Left ventricle myocardium inferior (tissue), 1 donor: ENCODE results near the gene KIF11. TPM values are rescaled to one million over a fixed set of nuclear protein-coding genes. Genes with fewer than 3 reads are reported as not detected.
A peak's percentile ranks its signal among the peaks of the same experiment; 100 is the strongest.

Experiments
- DNase-seq: peaks from one replicate; pipeline ENCODE4 v3.0.0-alpha.2; 2020
- H3K27ac ChIP-seq: fragments of 200-600 bp; replicated peaks from 2 replicates; pipeline ENCODE4 v1.8.0; 2021
- H3K27me3 ChIP-seq: fragments of 200-600 bp; 2 replicates; pipeline ENCODE4 v1.8.0; 2021; ENCODE audit warnings: low read depth
- H3K36me3 ChIP-seq: fragments of 200-600 bp; 2 replicates; pipeline ENCODE4 v1.8.0; 2021
- H3K4me1 ChIP-seq: fragments of 200-600 bp; 2 replicates; pipeline ENCODE4 v1.8.0; 2021
- H3K4me3 ChIP-seq: fragments of 200-600 bp; 2 replicates; pipeline ENCODE4 v1.8.0; 2021; ENCODE audit warnings: mild to moderate bottlenecking, moderate library complexity
- H3K9me3 ChIP-seq: fragments of 200-600 bp; replicated peaks from 2 replicates; pipeline ENCODE4 v1.8.0; 2021
- CTCF ChIP-seq: fragments of 200-600 bp; IDR thresholded peaks from 2 replicates; pipeline ENCODE4 v1.8.0; 2021; ENCODE audit warnings: antibody characterized with exemption, mild to moderate bottlenecking, borderline replicate concordance
- intact Hi-C: fragments of 100-400 bp; cut with micrococcal nuclease; formaldehyde crosslinking; loops from one replicate; pipeline ENCODE4 v1.11.0; 2022
- total RNA-seq: library from RNA; stranded (reverse); fragmentation: NEBNext Ultra II Directional; extraction: Animal tissue kit (Norgen Biotek cat#: 25700); gene quantifications from one replicate; pipeline ENCODE4 v1.2.1, GENCODE V29; 2021
- donor health status: DM: no; HTN: yes; CAD: no; lungs with severe emphysema.

KIF11 gene
- total RNA-seq, 1 donor from 2014 or later: 0.96 TPM

DNA sequence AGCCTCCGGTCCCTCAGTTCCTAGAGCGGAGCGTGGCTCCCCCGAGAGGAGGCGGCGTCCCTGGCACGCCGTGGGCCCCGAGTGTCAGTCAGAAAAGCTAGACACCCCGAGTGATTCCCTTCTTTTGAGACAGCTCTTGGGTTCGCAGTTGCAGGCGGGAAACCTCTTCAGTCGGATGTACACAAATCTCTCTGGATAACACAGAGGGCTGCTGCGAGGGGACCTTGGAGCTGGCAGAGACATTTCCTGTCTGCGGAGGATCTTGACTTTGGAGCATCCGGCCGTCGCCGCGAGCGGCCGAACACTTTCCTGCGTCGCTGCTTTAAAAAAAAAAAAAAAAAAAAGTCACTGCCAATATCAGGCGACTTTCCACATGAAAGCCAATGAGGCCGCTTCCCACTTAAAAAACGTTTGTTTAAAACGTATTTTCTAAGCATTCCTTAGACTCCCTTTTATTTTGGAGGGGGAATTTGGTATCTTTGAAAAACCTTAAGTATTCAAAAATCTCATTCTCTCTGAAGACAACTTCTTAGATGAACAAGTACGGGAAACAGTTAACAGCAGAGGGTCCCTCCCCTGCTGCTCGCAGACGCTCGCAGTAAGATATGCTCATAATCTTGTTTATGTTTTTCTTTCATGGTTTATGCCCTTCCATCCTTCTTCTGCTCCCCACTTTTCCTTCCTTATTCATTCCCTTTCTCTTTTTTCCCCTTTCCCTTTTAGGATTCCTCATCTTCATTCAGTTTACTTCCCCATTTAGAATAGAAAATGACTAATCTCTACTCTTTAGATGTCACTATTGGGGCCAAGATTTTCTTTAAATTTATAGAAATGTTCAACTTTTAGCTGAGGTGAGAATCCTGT, 106.8 kb downstream of the KIF11 start:
- Histone ChIP-seq H3K9me3 (no peaks in the 10 kb centered on the region), H3K36me3 (peaks cover 6% of the 10 kb centered on the region), H3K4me3 (peak overlapping the region; percentile 62), H3K27ac (no peak overlapping the region), H3K4me1 (peaks cover 19% of the 10 kb centered on the region), H3K27me3 (peaks cover 96% of the 10 kb centered on the region)
- TF ChIP-seq CTCF: no peak
- intact Hi-C loops: no loop called here
- no peak for DNase-seq

- peaks cover 93% of the 10 kb centered on the region for H3K27me3 ChIP-seq
- no peak for TF ChIP-seq CTCF
- H3K4me1 ChIP-seq: peaks cover 13% of the 10 kb centered on the region
- no peak overlapping the region for H3K27ac ChIP-seq
- no peak overlapping the region for H3K4me3 ChIP-seq
- intact Hi-C loops: no loop called here
- DNase-seq: no peak
- no peaks in the 10 kb centered on the region for H3K36me3 ChIP-seq
- H3K9me3 ChIP-seq: no peaks in the 10 kb centered on the region
Measured at GRCh38 chr10:92702301-92702916, 109.5 kb downstream of the KIF11 start.

Other genes with a start within 250 kb of the KIF11 start
- gene IDE, start 19.0 kb upstream of the KIF11 start, total RNA-seq: 42.1 TPM
- gene HHEX, start 96.8 kb downstream of the KIF11 start, total RNA-seq: 2.1 TPM